ENCODE data around the gene SEMA5A.
A peak's percentile ranks its signal among the peaks of the same experiment; 100 is the strongest.

Gene SEMA5A

DNA sequence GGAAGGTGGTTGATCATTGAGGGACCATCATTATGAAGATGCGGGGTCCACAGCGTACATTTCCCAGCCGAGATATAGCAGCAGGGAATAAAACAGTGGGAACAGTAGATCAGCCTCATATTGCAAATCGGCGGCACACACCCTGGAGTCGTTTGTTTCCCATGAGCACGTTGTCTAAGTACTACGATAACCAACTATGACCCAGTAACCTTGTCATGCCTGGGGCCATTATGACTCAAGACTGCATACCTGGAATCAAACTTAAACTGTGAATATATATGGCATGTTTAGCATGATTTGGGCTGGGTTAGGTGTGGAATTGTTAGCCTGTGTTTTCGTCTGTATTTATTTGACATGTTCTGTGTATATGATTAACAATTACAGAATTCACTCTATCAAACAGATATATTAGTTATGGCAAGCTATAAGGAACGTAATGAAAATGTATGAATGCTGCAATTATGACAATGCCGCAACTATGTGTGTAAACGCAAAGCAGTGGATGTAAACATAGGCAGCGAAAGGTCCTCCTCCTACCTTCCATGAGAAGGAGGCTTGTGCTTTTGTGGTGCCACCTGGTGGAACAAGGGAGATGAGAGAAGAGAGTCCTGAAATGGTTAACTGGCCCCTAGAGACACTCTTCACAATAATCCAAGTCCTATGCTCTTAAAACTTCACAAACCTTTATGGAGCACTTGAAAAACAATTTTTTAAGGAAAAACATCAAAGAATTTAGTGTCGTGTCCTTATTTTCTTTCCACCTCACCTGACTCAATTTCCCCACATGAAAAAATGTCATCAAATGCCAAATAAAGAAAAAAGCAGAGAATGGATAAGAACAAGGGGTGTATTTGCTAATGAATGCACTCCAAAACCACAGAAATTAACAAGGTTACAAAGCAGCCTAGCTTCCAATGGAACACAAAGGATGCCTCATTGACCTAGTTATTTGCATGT is 47.1 kb downstream of the SEMA5A start:
- TF ChIP-seq, protein P1, sequence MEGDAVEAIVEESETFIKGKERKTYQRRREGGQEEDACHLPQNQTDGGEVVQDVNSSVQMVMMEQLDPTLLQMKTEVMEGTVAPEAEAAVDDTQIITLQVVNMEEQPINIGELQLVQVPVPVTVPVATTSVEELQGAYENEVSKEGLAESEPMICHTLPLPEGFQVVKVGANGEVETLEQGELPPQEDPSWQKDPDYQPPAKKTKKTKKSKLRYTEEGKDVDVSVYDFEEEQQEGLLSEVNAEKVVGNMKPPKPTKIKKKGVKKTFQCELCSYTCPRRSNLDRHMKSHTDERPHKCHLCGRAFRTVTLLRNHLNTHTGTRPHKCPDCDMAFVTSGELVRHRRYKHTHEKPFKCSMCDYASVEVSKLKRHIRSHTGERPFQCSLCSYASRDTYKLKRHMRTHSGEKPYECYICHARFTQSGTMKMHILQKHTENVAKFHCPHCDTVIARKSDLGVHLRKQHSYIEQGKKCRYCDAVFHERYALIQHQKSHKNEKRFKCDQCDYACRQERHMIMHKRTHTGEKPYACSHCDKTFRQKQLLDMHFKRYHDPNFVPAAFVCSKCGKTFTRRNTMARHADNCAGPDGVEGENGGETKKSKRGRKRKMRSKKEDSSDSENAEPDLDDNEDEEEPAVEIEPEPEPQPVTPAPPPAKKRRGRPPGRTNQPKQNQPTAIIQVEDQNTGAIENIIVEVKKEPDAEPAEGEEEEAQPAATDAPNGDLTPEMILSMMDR (IDR thresholded peaks at IDR 0.05), result peak; percentile 38
- Mint-ChIP-seq H3K36me3 (ENCODE audit: low read depth) (no peaks in the 10 kb centered on the region), H3K4me1 (peaks cover 23% of the 10 kb centered on the region), H3K9me3 (no peaks in the 10 kb centered on the region), H3K4me3 (no peak overlapping the region), H3K27ac (no peak overlapping the region), H3K27me3 (ENCODE audit: low read depth, poor library complexity) (no peaks in the 10 kb centered on the region)
- DNase-seq, result no peak

DNA sequence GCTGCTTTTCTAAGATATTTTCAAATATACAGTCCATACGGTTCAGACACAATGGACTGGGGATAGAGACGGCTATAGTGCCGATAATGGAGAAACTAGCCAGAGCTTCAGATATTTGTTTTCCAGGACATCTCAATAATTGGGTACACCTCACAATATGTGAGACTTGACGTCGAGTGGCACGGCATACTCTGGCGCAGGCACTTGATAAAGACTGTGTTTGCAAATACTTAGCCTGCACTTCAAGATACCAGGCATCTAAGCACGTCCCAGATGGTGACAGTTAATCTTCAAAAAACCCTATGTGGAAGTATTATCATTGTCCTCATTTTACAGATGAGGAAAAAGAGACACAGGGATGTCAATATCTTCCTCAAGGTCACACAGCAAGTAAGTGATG is 48.5 kb downstream of the SEMA5A start:
- Mint-ChIP-seq H3K36me3 (ENCODE audit: low read depth) (no peaks in the 10 kb centered on the region), H3K9me3 (no peaks in the 10 kb centered on the region), H3K4me3 (no peak overlapping the region), H3K27me3 (ENCODE audit: low read depth, poor library complexity) (no peaks in the 10 kb centered on the region), H3K4me1 (peaks cover 15% of the 10 kb centered on the region), H3K27ac (no peak overlapping the region)
- no peak for DNase-seq
- TF ChIP-seq, protein P1 (IDR thresholded peaks at IDR 0.05), result no peak

DNA sequence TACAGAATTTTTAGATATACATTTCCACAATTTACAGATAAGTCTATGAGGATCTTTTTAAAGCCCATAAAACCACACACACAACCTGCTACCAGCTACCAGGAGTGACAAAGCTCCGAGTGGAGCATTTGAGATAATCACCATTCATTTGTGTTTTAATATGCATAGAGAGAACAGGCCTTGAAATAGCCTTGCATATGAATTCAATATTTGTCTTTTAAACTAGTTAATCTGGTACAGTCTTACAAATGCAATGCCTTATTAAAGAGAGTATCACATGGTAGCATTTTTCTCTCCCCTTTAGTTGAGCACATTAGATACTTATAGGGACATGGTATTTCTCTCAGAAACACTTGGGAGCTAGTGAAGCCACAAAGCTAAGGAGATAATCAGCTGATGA is 49.1 kb downstream of the SEMA5A start:
- Mint-ChIP-seq H3K9me3 (peaks cover 2% of the 10 kb centered on the region), H3K36me3 (ENCODE audit: low read depth) (no peaks in the 10 kb centered on the region), H3K27ac (no peak overlapping the region), H3K4me1 (peaks cover 15% of the 10 kb centered on the region), H3K4me3 (no peak overlapping the region), H3K27me3 (ENCODE audit: low read depth, poor library complexity) (no peaks in the 10 kb centered on the region)
- TF ChIP-seq, protein P1 (IDR thresholded peaks at IDR 0.05), result no peak
- no peak for DNase-seq

DNA sequence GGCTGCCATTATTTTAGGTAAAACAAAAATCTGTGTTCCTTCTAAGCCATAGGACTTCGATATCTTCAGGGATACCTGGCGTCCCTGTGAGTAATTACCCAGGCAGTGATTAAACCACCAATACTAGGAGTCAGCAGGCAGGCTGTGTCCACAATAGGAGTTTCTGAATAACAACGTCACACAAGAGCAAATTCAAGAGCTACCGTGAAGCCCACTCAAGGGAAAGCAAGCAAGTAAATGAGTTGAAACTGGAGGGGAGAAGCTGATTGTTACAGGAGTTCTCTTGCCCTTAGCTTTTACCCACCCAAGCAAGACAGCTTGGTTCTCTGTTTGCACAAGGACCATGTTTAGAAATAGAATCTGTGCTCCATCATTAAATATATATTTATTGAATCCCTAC is 50.8 kb downstream of the SEMA5A start:
- TF ChIP-seq, protein P1 (IDR thresholded peaks at IDR 0.05), result no peak
- Mint-ChIP-seq H3K27me3 (ENCODE audit: low read depth, poor library complexity) (no peaks in the 10 kb centered on the region), H3K4me1 (peaks cover 15% of the 10 kb centered on the region), H3K27ac (peak overlapping the region; percentile 65), H3K9me3 (peaks cover 3% of the 10 kb centered on the region), H3K36me3 (ENCODE audit: low read depth) (no peaks in the 10 kb centered on the region), H3K4me3 (no peak overlapping the region)
- DNase-seq, result no peak

DNA sequence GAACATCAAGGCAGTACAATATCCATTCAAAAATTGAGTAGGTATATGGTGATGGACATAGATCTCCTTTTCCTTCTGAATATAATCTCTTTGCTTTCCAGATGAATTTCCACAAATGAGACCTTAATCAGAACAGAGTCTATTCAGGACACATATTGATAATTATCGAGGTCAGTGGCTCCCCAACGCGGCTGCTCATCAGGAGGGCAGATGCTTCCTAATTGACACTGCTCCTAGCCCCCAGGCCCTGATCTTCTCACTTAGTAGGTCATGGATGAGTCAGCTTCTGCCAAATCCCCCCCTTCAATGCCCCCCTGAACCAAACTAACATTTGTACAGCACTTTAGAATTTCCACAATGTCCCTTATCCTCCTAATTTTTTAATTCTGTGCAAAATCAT is 51.6 kb downstream of the SEMA5A start:
- TF ChIP-seq, protein P1 (IDR thresholded peaks at IDR 0.05), result no peak
- H3K4me3 Mint-ChIP-seq, result no peak overlapping the region
- H3K36me3 Mint-ChIP-seq (ENCODE audit: low read depth), result no peaks in the 10 kb centered on the region
- H3K27ac Mint-ChIP-seq, result no peak overlapping the region
- DNase-seq, result no peak
- H3K27me3 Mint-ChIP-seq (ENCODE audit: low read depth, poor library complexity), result no peaks in the 10 kb centered on the region
- peaks cover 15% of the 10 kb centered on the region for H3K4me1 Mint-ChIP-seq
- H3K9me3 Mint-ChIP-seq, result peaks cover 3% of the 10 kb centered on the region

Measured in nephron progenitor cell (in vitro differentiated cells).